ENCODE results near the gene FCGR1A.
"Not testable (repeated sequence)": the region's sequence is repeated elsewhere in the genome, so short reads cannot be mapped to it uniquely, and the experiment has no call there.

FCGR1A gene

GRCh38 chr1:149782600-149782999 lies at the start of gene FCGR1A:
Gene FCGR1A, plus strand, starts transcription at chr1:149782694. Its CDS starts 50 bp downstream, at chr1:149782744.
- not testable (repeated sequence) for H3K27me3 ChIP-seq (ENCODE audit: insufficient read depth, insufficient read length); H3K4me1 ChIP-seq (ENCODE audit: insufficient read depth, insufficient read length); H3K9ac ChIP-seq (ENCODE audit: insufficient read length, low read depth); H3K9me3 ChIP-seq (ENCODE audit: insufficient read depth, low read length); DNase-seq (ENCODE audit: low read depth, low spot score); H3K36me3 ChIP-seq (ENCODE audit: insufficient read depth, insufficient read length, low read length); H3K4me3 ChIP-seq (ENCODE audit: insufficient read length, low read depth)

DNA sequence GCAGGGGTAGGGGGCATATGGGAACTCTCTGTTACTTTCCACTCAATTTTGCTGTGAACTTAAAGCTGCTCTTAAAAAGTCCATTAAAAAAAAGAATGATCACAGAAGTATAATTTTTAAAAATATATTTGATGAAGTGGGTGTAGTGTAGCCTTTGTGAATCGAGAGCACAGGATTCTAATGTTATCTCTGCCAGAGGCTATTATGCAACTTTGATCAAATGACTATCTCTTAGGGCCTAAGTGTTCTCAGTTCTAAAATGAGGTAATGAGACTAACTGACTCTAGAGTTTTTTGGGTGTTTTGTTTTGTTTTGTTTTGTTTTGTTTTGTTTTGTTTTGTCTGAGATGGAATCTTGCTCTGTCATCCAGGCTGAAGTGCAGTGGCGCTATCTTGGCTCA lies 49.7 kb upstream of the FCGR1A start:
- H3K4me3 ChIP-seq (ENCODE audit: insufficient read length, low read depth); H3K27me3 ChIP-seq (ENCODE audit: insufficient read depth, insufficient read length); H3K4me1 ChIP-seq (ENCODE audit: insufficient read depth, insufficient read length); DNase-seq (ENCODE audit: low read depth, low spot score); H3K9me3 ChIP-seq (ENCODE audit: insufficient read depth, low read length); H3K36me3 ChIP-seq (ENCODE audit: insufficient read depth, insufficient read length, low read length); H3K9ac ChIP-seq (ENCODE audit: insufficient read length, low read depth): not testable (repeated sequence)

DNA sequence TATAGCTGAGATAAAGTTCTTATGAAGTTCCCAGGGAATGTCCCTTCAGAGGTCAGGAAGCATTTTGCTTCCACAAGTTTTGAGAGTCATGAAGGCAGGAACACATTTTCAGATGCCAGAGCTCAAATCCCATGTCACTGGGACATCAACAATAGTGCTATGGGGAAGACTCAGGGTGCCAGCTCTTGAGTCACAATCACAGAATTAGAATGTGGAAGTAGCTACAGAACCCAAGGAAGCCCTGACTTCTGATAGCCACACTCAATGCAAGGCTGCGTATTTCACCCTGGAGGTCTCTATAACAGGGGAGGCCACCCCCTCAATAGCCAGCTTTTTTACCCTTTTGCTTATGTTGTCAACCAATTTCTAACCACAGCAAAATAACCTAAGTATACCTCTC lies 47.8 kb upstream of the FCGR1A start:
- H3K9ac ChIP-seq (ENCODE audit: insufficient read length, low read depth); H3K36me3 ChIP-seq (ENCODE audit: insufficient read depth, insufficient read length, low read length); H3K4me1 ChIP-seq (ENCODE audit: insufficient read depth, insufficient read length); H3K27me3 ChIP-seq (ENCODE audit: insufficient read depth, insufficient read length); H3K9me3 ChIP-seq (ENCODE audit: insufficient read depth, low read length); DNase-seq (ENCODE audit: low read depth, low spot score); H3K4me3 ChIP-seq (ENCODE audit: insufficient read length, low read depth): not testable (repeated sequence)

- not testable (repeated sequence) for H3K9me3 ChIP-seq (ENCODE audit: insufficient read depth, low read length); H3K4me3 ChIP-seq (ENCODE audit: insufficient read length, low read depth); H3K4me1 ChIP-seq (ENCODE audit: insufficient read depth, insufficient read length); H3K9ac ChIP-seq (ENCODE audit: insufficient read length, low read depth); H3K36me3 ChIP-seq (ENCODE audit: insufficient read depth, insufficient read length, low read length); H3K27me3 ChIP-seq (ENCODE audit: insufficient read depth, insufficient read length)
- DNase-seq (ENCODE audit: low read depth, low spot score) = peak; percentile 27
Measured at GRCh38 chr1:149740148-149740581, 42.3 kb upstream of the FCGR1A start.

GRCh38 chr1:149740590-149741230 lies 41.8 kb upstream of the FCGR1A start:
- H3K9me3 ChIP-seq (ENCODE audit: insufficient read depth, low read length); H3K9ac ChIP-seq (ENCODE audit: insufficient read length, low read depth); H3K36me3 ChIP-seq (ENCODE audit: insufficient read depth, insufficient read length, low read length); H3K4me3 ChIP-seq (ENCODE audit: insufficient read length, low read depth); H3K4me1 ChIP-seq (ENCODE audit: insufficient read depth, insufficient read length); DNase-seq (ENCODE audit: low read depth, low spot score); H3K27me3 ChIP-seq (ENCODE audit: insufficient read depth, insufficient read length): not testable (repeated sequence)

DNA sequence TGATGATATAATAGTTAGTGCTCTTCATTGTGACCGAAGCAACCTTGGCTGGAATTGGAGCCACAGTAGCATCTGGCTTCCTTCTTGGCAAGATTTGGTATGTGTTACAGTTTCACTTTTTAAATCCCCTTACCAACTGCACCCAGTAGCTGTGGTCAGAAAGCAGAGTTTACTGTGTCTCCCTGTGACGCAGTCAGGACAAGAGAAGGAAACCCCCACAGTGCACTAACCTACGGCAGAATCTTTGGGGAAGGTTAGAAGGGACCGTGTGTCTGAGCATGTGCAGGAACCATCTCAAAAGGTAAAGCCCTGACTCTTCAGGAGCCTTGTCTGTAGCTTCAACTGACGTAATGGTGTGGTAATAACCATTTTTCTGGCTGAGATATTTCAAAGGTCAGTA lies 40.6 kb upstream of the FCGR1A start:
- not testable (repeated sequence) for H3K4me3 ChIP-seq (ENCODE audit: insufficient read length, low read depth); DNase-seq (ENCODE audit: low read depth, low spot score); H3K4me1 ChIP-seq (ENCODE audit: insufficient read depth, insufficient read length); H3K9ac ChIP-seq (ENCODE audit: insufficient read length, low read depth); H3K27me3 ChIP-seq (ENCODE audit: insufficient read depth, insufficient read length); H3K9me3 ChIP-seq (ENCODE audit: insufficient read depth, low read length); H3K36me3 ChIP-seq (ENCODE audit: insufficient read depth, insufficient read length, low read length)

- H3K9ac ChIP-seq (ENCODE audit: insufficient read length, low read depth) = not testable (repeated sequence)
Measured at GRCh38 chr1:149746463-149747356, 35.8 kb upstream of the FCGR1A start.

GRCh38 chr1:149747359-149748143 lies 34.9 kb upstream of the FCGR1A start:
- H3K9ac ChIP-seq (ENCODE audit: insufficient read length, low read depth); H3K9me3 ChIP-seq (ENCODE audit: insufficient read depth, low read length); DNase-seq (ENCODE audit: low read depth, low spot score); H3K4me1 ChIP-seq (ENCODE audit: insufficient read depth, insufficient read length); H3K36me3 ChIP-seq (ENCODE audit: insufficient read depth, insufficient read length, low read length); H3K27me3 ChIP-seq (ENCODE audit: insufficient read depth, insufficient read length): not testable (repeated sequence)
- peak overlapping the region; percentile 18 for H3K4me3 ChIP-seq (ENCODE audit: insufficient read length, low read depth)

More at GRCh38 chr1:149746463-149747356, 35.8 kb upstream of the FCGR1A start:
- H3K27me3 ChIP-seq (ENCODE audit: insufficient read depth, insufficient read length); H3K4me1 ChIP-seq (ENCODE audit: insufficient read depth, insufficient read length); H3K9me3 ChIP-seq (ENCODE audit: insufficient read depth, low read length); H3K4me3 ChIP-seq (ENCODE audit: insufficient read length, low read depth); H3K36me3 ChIP-seq (ENCODE audit: insufficient read depth, insufficient read length, low read length); DNase-seq (ENCODE audit: low read depth, low spot score): not testable (repeated sequence)

- H3K36me3 ChIP-seq (ENCODE audit: insufficient read depth, insufficient read length, low read length); H3K27me3 ChIP-seq (ENCODE audit: insufficient read depth, insufficient read length); H3K9me3 ChIP-seq (ENCODE audit: insufficient read depth, low read length); H3K4me1 ChIP-seq (ENCODE audit: insufficient read depth, insufficient read length); H3K9ac ChIP-seq (ENCODE audit: insufficient read length, low read depth): not testable (repeated sequence)
- peak overlapping the region; percentile 18 for H3K4me3 ChIP-seq (ENCODE audit: insufficient read length, low read depth)
- peak; percentile 9 for DNase-seq (ENCODE audit: low read depth, low spot score)
Measured at GRCh38 chr1:149748144-149748500, 34.4 kb upstream of the FCGR1A start.

DNA sequence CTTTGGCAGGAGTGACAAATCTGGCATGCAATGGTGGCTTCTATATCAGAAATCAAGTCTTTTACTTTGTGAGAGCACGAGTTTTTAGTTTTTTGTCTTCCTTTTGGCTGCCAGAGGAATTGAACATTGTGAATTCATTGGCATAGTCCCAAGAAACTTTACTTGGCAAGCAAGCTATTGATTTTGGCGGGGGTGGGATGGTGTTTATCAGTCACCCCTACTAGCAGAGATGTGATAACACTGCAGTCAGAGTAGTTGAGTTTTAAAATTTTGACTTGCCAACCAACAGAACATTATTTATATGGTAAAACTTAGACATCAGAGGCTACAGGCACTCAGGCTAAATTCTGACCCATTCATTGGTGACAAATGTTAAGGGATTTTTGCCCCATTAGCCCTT lies 31.9 kb upstream of the FCGR1A start:
- DNase-seq (ENCODE audit: low read depth, low spot score); H3K4me3 ChIP-seq (ENCODE audit: insufficient read length, low read depth); H3K9me3 ChIP-seq (ENCODE audit: insufficient read depth, low read length); H3K27me3 ChIP-seq (ENCODE audit: insufficient read depth, insufficient read length); H3K9ac ChIP-seq (ENCODE audit: insufficient read length, low read depth); H3K4me1 ChIP-seq (ENCODE audit: insufficient read depth, insufficient read length); H3K36me3 ChIP-seq (ENCODE audit: insufficient read depth, insufficient read length, low read length): not testable (repeated sequence)

DNA sequence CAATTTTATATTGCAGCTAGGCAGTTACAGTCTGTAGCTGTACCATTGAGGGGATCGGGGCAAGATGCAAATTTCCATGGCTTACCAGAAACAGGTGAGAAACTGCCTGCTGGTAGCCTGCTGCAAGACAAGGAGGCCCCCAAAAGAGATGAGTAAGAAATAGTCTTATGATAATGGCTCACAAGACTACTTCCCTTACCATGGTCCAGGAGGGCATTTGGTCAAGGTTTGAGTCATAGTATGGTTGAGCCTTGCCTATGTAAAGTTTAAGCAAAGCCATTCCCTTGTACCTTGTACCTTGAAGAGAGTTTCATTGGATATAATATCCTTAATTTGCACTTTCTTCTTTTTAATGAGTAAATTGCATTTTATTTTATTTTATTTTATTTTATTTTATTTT lies 30.3 kb upstream of the FCGR1A start:
- H3K36me3 ChIP-seq (ENCODE audit: insufficient read depth, insufficient read length, low read length); H3K4me3 ChIP-seq (ENCODE audit: insufficient read length, low read depth); H3K27me3 ChIP-seq (ENCODE audit: insufficient read depth, insufficient read length); DNase-seq (ENCODE audit: low read depth, low spot score); H3K9me3 ChIP-seq (ENCODE audit: insufficient read depth, low read length); H3K9ac ChIP-seq (ENCODE audit: insufficient read length, low read depth); H3K4me1 ChIP-seq (ENCODE audit: insufficient read depth, insufficient read length): not testable (repeated sequence)

Data from NT2/D1 (cell line).